NCI-H2107 treated with DMSO at 0.1 percent for 48 hours (cell line): ENCODE measurements around the gene PER2.

Experiments used
- DNase-seq: peaks from one replicate; lab custom pipeline; 2025; ENCODE audit not compliant: unreplicated experiment; lab: John Stamatoyannopoulos, UW

PER2 gene

DNA sequence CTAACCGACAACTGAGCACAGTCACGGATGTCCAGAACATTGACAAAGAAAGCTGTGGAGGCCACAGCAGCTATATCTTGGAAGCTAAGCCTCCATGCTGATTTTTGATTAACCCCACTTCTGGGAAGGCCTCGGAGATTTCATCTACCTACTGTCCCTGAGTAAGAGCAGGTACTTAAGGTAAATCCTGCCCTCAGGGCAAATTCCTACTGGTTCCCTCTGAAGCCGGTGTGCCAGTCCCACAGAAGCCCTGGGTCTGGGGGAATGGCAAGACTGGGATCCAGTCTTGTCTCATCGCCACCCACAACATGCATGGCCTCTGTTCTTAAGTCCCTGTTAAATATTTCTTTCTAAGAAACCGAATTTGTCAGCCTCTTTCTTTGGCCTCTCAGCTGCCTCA, 18.7 kb downstream of the PER2 start:
- DNase-seq, result no peak

DNA sequence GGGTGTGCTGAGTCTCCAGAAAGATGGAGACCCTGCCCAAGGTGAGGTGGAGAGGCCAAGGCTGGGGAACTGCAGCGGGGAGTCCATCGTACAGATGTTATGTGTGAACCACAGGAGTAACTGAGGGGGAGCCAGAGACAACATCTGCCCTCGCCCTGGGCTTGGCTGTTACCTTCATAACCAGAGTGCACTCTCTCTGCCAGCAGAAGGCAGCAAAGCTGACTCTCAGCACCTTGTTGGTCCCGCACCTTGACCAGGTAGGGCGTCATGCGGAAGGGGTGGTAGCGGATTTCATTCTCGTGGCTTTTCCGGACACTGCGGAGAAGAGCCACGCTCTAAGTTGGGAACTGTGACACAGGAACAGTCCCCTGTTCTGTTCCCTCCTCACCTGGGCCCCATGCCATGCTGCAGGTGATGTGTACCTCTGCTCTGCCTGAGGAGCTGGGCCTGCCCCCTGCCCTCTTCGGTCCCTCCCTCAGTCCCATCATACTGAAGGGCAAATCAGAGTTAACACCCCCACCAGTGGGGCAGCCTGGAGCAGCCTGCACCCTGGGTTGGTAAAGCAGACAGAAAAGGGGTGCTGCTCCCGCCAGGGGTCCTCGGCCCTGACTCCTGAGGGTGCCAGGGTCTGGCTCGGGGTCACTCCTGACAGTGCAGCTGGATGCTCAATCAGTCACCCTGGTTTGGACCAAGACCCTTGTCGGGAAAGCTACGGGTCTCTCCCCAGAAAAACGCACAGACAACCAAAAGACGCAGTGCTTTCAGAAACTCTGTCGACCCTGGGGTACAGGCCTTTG, 20.3 kb downstream of the PER2 start:
- no peak for DNase-seq

DNA sequence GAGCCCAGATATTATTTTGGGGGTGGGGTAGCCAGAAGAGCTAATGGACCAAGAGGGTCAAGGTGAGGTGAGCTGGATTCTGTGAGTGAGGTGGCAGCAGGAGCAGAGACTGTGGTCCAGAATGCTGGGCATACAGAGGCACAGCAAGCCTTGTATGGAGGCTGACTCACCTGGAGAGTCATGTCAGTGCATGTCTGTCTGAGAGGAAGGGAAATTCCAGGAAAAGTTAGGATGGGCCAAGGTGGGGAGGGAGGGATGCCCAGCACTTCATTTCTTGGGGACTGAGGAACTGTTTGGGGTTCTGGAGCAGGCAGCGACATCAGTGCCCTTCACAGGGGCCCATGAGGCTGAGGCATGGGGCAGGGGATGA, 21.1 kb downstream of the PER2 start:
- no peak for DNase-seq

DNA sequence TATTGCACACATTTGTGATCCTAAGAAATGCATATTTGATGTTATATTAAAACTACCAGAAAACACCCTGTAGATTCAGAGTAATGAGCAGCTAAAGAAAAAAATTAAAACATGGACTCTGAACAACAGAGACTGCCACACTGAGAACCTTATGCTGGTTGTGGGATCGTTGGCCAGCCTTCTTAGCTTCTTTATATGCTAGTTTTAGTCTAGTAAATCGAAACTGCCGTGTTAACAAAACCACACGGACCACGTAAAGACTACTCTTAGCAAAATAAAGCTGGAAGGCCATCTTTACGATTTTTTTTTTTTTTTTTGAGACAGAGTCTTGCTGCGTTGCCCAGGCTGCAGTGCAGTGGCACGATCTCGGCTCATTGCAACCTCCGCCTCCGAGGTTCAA, 22.8 kb downstream of the PER2 start:
- DNase-seq, result no peak

DNA sequence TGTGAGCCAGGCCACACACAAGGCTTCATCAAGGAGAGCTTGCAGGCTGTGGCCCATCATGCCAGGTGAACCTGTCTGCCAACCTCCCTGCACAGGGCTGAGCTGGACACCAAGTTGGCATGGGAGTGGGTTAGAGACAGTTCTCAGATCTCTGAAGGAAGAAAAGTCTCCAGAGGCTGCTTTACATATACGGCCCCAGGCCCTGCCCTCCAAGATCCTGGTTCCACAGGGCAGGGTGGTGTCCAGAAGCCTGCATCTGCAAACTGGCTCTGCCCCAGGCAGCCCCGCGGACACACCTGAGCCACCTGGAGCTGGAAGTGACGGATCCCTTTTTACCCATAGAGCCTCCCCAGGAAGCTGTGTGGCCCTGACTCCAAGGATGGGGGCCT, 24.3 kb downstream of the PER2 start:
- no peak for DNase-seq

DNA sequence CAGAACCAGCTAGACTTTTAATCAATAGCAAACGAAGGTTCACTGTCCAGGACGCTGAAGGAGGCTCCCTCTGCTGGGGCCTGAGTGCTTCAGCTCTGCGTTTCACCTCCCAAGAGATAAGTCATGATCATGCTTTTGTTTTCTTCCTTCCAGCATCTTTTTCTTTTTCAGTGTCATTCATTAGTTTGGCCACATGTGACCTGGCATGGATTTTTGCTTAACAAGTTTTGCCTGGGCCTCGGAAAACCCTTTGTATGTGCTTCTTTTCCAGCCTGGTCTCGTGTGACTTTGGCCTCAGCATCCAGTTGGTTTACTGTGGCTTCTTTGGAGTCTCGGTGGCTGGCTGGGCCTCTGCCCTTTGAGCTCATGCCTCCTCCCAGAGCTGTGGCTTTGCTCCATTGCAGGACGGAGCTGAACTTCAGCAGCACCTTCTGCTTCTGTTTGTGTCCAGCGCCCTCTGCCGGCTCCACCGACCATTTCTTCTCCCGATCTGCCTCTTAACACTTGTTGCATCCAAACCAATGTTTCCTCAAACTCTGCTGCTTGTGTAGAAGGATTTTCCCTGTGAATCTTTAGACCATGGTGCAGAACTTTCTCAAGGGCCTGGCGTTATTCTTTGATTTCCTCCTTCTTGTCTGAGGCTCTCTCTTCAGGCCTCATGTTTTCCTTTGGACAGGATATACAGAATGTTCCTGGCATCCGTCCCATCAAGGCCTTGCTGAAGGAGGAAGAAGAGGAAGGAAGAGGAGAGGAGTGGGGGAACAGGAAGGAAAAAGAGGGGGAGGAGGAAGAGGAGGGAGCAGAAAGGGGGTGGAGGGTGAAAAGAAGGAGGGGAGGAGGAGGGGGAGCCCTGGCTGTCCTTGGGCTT, 25.0 kb downstream of the PER2 start:
- peak; percentile 59 for DNase-seq

DNA sequence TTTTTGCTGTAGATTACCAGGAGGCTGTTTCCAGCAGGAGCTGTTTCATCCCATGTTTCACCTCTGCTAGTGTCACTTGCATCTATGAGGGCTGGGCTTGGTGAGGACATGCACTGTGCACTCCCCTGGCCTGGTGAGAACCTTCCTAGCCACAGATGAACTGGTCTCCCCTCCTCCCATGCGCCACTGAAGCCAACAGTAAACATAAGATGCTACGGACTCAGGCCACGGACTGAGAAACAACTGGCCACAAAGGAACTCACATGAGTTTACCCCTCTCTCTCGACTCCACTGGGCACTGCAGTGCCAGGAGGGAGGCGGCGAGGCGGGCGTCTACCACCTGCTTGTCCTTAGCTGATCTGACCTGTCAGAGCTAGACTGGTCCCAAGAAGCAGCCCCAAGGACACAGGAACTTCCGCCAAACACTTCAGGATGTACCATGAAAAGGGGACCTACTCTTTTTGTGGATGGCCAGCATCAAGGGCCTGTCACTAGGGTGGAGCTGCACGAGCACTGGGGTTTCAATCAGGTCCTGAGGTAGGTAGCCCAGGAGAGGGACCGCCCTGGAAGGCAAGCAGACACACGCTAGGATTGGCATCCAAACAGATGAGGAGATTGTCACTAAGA, 25.8 kb downstream of the PER2 start:
- DNase-seq, result no peak

DNA sequence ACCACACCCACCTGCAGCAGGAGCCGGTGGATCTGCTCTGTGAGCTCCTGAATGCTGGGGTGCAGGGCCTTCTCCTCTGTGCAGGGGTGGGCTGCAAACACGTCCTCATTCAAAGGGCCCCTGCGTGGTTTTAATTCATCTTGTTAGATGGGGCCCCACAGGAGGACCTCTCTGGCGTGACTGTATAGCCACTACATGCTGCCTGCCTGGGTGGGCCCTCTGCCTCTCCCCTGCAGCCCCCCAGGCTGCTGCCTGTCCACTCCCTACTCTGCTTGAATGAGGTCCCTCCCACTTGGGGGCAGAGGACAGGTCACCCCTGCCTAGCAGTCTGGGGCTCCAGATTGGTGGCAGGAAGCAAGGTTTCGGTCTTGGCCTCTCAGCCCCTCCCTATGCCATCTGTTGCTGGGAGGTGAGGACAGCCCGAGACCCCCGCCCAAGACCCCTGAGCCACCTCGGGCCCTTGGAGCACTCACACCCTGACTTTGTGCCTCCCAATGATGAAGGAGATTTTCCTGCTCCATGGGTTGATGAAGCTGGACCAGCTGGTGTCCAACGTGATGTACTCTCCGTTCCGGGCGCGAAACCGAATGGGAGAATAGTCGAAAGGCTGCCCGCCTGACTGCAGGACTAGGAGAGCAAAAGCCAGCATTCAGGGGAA, 26.6 kb downstream of the PER2 start:
- no peak for DNase-seq

DNA sequence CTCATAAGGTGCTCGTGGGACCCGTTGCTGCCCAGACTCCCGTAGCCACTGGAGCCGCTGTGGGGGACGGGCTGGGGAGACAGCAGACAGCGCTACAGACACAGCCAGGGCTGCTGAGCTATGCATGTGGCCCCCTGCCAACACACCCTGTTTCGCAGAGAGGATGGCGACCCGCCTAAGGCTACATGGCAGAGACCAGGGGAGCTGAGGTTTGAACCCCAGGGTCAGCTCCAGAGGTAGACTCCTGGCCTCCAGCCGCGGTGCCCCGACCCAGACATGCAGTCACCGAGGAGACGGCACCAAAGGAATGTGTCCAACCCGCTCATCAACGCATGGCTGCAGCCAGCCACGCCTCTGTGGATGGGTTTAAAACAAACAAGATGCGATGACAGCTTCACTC, 27.5 kb downstream of the PER2 start:
- no peak for DNase-seq

DNA sequence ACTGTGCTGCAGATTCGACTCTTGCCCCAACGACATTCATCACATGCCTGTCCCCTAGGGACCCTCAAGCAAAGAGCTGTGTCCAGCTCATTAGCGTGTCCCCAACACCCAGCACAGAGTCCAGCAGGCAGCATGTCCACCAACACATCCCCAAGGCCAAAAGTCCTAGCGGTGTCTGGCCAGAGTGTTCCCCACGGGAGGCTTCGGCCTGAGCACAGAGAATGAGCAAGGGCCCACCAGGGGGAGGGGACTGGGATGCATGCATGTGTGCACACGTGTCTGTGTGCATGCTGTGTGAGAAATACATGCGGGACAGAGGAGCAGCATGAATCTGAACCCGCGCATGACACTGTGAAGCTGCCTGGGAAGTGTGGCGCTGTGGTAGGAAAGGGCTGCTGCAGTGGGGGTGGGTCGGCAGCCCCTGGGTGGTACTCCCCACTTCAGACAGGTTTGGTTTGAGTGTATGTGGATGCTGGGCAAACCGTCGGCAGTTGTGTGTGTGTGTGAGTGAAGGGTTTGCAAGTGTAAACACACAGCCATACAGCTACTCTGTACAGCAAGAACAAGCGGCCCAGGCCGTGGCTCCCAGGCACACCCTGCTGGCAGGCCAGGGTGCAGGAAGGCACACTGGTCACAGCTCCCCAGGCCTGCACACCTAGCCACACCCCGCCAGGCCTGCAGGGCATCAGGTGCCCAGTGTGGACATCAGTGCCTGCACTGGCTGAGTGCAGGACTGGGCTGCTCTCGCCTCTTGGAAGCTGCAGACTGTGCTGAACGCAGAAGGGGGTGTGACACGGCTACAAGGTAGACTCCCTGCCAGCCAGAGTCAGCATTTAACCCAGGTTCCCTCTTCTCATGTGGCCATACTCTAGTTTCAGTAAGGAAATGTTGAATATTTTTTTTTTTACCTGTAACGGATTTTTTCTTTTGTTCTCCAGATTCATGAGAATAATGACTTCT, 29.1 kb downstream of the PER2 start:
- no peak for DNase-seq

DNA sequence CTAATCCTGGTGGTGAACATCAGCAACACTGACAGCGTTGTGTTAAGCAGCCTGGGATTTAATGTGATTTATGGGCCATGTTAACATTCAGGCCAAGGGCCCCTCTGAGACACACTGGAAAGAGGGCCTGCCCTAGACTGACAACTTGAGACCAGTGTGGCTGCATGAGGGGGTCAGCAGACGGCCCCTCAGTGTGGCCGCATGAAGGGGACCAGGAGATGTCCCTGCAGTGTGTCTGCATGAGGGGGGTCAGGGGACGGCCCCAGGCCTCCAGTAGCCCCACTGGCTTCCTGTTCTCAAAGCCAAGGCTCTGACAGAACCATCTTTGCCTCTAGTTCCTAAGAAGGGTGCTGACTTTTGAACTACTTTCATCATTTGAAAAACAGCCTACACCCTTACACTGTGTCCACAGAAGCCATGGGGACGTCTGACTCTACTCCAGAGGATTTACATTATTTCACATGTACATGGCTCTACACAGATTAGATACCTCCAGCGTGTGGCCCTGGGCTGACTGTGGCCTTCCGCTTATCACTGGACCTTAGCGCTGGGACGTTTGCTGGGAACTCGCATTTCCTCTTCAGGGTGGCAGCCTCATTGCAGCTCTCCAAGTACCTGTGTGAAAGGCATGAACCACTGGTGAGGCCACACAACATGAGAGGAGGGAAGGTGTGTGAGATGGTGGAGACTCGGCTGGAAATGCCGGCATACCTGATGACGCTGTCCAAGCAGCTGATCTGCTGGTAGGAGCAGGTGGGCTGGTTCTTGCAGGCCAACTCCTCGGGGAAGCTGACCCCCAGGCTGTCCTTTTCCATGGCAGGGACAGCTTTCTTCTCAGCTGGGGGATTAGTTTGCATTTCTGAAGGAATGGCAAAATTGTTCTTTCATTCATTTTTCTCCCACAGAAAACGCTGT, 30.4 kb downstream of the PER2 start:
- DNase-seq, result no peak

DNA sequence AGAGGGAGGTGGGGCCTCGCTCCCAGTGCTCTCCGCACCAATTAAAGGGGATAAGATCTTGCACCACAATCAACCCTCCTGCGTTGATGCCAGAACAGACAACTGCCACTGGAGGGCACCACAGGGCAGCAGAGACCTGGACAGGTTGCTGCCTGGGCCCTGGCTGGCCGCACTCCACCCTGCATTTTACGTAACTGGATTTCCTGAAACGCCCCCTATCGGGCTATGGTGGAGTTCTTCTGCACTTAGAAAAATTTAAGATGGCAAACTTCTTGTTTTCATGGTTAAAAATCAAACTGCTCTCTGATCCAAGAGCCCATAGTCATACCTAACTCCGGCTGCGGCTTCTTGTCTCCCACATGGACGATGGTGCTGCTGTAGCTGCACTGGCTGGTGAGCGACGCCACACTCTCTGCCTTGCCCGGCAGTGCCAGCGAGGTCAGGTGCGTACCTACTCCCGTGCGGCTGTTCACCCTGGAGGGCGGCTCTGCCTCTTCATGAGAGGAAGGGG, 31.8 kb downstream of the PER2 start:
- peak; percentile 80 for DNase-seq

DNA sequence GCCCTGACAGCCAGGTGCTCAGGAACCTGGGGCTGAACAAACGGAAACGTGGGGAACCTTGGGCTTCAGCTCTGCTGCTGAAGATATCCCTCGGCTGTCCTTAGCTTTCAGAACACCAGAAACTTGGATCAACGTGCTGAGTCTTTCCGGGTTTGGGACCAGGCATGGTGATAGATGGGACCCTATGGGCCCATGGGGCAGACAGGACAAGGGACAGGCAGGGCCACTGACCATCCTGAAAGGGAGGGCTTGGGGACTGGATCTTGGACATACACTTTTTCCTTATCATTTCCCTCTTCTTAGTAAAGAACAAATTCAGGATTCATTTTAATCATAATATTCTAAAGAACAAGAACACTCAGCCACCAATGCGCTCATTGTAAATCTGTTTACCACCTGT, 32.3 kb downstream of the PER2 start:
- no peak for DNase-seq

DNA sequence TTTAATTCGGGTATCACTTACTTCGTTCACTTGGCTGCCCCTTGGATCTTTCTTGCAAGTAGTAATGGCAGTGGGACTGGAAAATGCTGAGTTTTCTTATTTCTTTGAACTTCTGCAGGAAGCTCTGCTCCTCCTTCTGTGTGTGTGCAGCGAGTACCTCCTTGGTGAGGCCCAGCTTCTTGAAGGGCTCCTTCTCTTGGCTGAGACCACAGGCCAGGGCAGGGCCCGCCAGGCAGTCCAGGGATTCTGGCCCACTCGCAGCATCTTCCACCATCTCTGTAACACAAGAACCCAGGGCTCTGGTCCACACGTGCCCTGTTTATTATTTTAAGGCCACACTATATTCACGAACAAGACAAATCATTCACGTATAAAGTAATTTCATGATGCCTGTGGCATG, 32.8 kb downstream of the PER2 start:
- DNase-seq, result no peak

DNA sequence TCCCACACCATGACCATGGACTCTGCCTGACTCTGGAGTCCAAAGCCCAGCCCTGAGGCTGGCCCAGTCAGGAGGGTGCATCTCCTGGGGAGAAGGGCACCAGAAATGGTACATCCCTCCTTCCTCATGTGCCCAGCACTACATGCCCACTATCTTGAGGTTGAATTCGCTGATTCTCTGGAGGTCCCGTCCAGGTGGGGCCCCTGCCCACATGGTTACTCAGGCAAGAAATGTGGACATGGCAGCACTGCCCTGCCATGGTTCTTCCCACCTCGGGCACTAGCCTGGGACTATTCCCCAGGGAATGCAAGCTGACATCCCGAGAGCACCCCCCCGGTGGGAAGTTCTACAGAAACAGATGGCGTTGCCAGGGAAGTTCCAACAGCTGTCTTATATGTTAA, 33.3 kb downstream of the PER2 start:
- DNase-seq, result no peak

DNA sequence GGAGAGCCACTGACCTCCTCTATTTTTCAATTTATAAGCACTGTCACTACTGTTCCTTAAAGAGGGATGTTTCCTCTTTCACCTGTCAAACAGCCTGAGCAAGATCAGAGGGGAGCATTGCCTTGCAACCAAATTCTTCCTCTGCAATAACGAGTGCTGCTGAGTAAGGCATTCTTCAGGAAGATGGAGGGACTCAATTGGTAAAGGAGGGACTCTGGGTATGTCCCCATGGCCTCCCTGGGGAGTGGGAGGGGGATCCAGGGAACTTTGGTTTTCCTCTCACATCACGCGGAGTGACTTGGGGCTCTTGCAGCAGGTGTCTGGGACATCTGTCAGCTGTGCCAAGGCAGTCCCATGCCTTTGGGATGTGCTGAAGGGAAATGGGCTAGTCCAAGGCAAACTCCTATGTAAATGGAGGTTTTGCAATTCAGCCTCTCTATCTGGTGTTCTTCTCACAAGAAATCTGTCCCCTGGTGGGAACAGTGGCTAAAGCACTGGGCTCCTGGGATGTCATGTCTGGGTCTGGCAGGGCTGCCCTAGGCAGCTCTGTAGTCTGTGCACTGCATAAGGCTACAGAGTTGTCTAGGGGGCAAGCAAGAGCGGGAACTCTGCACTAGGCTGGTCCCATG, 34.2 kb downstream of the PER2 start:
- no peak for DNase-seq

DNA sequence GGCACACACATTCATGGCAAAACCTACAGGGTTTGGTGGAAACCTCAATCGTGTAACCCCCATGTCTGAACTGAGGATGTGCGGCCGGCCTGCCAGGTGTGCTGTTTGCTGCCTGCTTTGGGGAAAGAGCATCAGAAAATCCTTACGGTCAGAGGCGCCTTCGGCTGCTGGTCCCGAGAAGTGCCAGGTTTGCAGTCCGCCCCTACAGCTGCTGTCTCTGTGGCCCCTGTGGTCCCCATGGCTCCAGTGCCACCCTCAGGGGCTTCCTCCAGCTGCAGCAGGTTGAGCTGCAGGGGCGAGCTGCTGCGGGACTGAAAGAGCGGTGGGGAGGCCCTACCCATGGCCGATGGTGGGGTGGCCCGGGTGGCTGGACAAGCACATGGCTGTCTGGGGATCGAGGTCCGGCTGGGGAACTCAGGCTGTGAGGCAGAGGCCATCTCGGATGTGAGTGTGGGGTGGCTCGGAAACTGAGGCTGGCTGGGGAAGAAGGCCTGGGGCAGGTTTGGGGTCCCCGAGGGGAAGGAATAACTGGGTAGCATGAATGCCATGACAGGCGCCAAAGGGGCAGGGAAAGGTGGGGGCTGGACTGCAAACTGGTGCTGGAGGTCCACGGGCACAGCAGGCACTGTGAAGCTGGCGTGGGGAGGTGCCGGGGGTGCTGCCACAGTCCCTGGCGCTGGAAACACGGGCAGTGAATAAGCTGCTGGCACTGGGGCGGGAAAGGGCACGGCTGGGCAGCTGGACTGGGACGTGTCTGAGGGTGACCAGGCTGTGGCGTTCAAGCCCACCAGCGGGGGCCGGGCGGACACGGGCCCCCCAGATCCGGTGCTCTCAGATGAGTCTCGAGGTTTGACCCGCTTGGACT, 35.4 kb downstream of the PER2 start:
- no peak for DNase-seq

DNA sequence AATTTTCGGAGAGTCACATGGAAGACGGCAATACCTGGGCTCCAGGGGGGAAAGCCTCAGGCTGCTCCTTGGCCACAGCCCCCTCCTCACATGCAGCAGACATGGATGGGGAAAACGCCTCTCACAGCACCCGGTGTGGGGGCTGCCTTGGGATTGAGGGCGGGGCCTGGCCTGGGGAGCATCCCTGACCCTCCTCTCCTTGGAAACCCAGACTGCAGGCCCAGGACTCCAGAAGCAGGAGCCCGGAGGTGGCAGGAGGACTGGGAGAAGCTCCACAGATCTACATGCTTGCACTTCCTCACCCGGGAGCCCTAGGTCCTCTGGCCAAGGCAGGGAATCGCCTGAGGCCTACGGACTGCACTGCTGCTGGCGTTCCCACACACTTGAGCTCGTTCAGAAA, 36.4 kb downstream of the PER2 start:
- no peak for DNase-seq
